ENCODE results near the gene SPAG4.

SPAG4 gene, protein sequence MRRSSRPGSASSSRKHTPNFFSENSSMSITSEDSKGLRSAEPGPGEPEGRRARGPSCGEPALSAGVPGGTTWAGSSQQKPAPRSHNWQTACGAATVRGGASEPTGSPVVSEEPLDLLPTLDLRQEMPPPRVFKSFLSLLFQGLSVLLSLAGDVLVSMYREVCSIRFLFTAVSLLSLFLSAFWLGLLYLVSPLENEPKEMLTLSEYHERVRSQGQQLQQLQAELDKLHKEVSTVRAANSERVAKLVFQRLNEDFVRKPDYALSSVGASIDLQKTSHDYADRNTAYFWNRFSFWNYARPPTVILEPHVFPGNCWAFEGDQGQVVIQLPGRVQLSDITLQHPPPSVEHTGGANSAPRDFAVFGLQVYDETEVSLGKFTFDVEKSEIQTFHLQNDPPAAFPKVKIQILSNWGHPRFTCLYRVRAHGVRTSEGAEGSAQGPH

DNA sequence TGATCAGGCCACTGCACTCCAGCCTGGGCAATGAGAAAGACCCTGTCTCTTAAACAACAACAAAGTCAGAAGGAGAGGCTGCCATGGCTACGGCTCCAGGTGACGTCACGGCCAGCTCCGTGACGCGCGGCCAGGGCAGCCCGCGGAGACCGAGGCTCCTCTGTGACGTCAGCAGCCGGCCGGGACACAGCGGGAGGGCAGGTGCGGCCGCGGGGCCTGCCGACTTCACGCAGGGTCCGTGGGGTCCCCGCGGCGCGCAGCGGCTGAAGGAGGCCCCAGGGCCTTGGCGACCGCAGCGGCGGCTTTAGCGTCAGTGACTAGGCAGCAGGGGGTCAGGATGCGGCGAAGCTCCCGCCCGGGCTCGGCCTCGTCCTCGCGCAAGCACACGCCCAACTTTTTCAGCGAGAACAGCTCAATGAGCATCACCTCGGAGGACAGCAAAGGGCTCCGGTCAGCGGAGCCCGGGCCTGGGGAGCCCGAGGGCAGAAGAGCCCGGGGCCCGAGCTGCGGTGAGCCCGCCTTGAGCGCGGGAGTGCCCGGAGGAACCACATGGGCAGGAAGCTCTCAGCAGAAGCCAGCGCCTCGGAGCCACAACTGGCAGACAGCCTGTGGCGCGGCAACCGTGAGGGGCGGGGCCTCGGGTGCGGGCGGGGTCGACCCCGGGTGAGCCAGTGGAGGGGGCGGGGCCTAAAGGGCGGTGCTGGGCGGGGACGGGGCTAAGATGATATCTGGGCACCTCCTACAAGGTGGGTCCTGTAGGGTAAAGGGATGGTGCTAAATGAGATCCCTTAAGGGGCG is at the start of gene SPAG4:
Gene SPAG4 (plus strand): TSS at position 163 of the 798 bp plus-strand sequence. CDS start 175 bp downstream, at position 338.
- DNase-seq (ENCODE audit: low spot score), result peak; percentile 31

- DNase-seq (ENCODE audit: low spot score), result peak; percentile 19
Measured at GRCh38 chr20:35568645-35569044, 47.0 kb upstream of the SPAG4 start.

- no peak for DNase-seq (ENCODE audit: low spot score)
Measured at GRCh38 chr20:35571555-35571954, 44.1 kb upstream of the SPAG4 start.

GRCh38 chr20:35572838-35573237 is 42.8 kb upstream of the SPAG4 start:
- DNase-seq (ENCODE audit: low spot score), result no peak

GRCh38 chr20:35575958-35576357 is 39.7 kb upstream of the SPAG4 start:
- no peak for DNase-seq (ENCODE audit: low spot score)

DNA sequence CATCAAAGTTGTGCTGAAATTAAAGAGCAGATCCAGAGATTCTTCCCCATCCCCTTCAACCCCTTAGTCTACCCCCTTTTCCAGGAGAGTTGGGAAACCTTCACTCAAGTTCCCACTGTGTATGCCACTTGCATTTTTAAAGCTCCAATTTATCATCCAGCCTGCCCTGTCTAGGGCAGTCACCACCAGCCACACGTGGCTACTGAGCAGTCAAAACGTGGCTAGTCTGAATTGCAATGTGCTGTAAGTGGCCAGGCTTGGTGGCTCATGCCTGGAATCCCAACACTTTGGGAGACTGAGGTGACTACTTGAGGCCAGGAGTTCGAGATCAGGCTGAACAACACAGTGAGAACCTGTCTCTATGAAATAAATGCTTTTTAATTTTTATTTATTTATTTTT is 38.8 kb upstream of the SPAG4 start:
- DNase-seq (ENCODE audit: low spot score), result no peak

GRCh38 chr20:35578469-35578868 is 37.2 kb upstream of the SPAG4 start:
- no peak for DNase-seq (ENCODE audit: low spot score)

GRCh38 chr20:35579196-35579595 is 36.4 kb upstream of the SPAG4 start:
- no peak for DNase-seq (ENCODE audit: low spot score)

- DNase-seq (ENCODE audit: low spot score), result no peak
Measured at GRCh38 chr20:35582131-35582530, 33.5 kb upstream of the SPAG4 start.

- no peak for DNase-seq (ENCODE audit: low spot score)
Measured at GRCh38 chr20:35582741-35583404, 32.8 kb upstream of the SPAG4 start.

- DNase-seq (ENCODE audit: low spot score), result no peak
Measured at GRCh38 chr20:35583636-35584560, 31.7 kb upstream of the SPAG4 start.

GRCh38 chr20:35586751-35587425 is 28.7 kb upstream of the SPAG4 start:
- DNase-seq (ENCODE audit: low spot score), result no peak

DNA sequence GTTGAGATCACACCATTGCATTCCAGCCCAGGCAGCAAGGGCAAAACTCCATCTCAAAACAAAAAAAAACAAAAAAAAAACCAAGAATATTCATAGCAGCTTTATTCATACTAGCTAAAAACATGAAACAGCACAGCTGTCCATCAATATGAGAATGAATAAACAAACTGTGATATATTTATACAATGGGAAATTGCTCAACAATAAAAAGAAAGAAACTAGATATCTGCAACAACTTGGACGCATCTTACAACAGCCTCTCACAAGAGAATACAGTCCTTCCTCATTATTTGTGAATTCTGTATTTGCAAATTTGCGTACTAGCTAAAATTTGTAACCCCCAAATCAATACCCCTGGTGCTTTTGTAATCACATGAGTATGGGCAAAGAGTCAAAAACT is 28.2 kb upstream of the SPAG4 start:
- DNase-seq (ENCODE audit: low spot score), result no peak

- no peak for DNase-seq (ENCODE audit: low spot score)
Measured at GRCh38 chr20:35588397-35588796, 27.2 kb upstream of the SPAG4 start.

DNA sequence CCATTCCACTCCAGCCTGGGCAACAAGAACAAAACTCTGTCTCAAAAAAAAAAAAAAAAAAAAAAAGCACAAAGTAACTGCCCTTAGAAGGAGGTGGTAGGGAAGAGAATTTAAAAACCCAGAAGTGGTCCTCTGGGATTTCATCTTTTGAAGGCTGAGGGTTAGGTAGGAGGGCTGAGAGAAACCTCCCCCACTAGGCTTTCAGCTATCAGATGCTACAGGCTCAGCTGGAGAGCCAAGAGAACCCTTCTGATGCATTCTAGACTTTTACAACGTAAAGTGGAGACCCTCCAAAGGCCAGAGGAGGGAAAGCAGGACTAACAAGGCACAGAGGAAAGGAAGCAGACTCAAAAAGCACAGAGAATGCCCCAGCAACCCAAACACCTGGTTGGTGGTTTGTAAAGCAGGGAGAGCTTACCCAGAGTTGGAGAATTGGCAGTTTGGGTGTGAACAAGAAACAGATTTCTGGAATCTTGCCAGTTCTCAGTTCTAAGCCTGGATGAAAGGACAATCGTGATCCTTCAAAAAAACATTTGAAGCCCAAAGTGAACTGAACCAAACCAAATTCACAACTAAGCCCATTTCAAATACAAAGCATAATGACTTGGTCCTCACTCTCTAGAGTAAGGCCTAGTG is 23.2 kb upstream of the SPAG4 start:
- no peak for DNase-seq (ENCODE audit: low spot score)

GRCh38 chr20:35595456-35595855 is 20.2 kb upstream of the SPAG4 start:
- DNase-seq (ENCODE audit: low spot score), result no peak

DNA sequence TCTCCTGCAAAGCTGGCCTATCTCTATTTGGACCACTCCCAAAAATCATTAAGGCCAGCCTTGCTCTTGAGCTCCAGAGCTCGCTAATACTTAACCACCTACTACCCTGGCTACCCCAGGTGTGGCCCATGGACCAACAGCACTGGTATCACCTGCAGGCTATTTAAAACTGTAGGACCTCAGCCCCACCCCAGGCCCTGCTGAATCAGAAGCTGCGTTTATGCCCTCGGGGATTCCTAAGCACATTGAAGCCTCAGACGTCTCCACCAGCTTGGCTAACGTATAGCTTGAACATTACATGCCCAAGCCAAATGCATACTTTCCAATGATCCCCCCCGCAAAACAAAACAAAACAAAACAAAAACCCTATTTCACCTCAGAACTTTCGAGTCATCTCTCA is 19.7 kb upstream of the SPAG4 start:
- no peak for DNase-seq (ENCODE audit: low spot score)

DNA sequence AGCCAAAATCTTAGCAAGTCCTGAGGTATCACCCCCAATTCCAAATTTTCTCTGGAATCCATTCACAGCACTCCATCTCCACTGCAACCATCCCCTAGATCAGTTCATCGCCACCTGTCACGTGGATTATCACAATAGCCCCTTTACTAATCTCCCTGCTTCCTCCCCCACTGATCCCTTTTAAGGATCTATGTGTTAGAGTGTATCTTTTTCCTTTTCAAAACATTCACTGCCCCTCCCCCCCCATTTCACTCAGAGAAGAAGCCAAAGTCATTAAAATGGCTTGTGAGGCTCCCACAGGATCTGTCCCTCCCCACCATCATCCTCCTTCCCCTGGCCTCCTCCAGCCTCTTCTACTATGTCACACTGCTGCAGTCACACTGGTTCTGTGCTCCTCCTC is 18.4 kb upstream of the SPAG4 start:
- DNase-seq (ENCODE audit: low spot score), result no peak

DNA sequence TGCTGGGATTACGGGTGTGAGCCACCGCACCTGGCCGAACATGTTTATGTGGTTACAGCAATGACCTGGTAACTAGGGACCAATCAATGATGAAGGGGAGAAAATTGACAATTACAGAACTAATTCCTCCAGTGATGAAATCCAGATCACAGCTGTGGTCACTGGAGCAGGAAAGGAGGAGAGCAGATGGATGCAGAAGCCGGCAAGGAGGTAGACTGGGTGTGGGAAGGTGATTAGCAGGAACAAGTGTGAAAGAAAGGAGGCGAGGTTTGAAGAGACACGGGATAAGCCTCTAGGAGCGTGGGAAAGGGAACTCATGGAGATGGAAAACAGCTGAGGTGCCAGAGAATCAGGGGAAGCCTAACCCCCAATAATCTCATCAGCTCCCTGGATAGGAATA is 17.2 kb upstream of the SPAG4 start:
- DNase-seq (ENCODE audit: low spot score), result no peak

Data from cerebellar cortex (tissue), 1 donor.